KMS-11 (cell line): ENCODE measurements around the gene ITPR2.

Source experiments
- H2AFZ ChIP-seq: fragments of 200-600 bp; sonication (generic); 2 replicates; pipeline ENCODE4 v1.6.1; 2016; ENCODE audit warnings: antibody characterized with exemption, mixed run types, low read depth
- H3K27ac ChIP-seq: fragments of 200-600 bp; sonication (generic); 2 replicates; pipeline ENCODE4 v1.6.1; 2016; ENCODE audit warnings: mild to moderate bottlenecking, mixed run types
- H3K27me3 ChIP-seq: fragments of 200-600 bp; sonication (generic); 2 replicates; pipeline ENCODE4 v1.6.1; 2017; ENCODE audit warnings: mild to moderate bottlenecking, low read depth, mixed run types, moderate library complexity; ENCODE audit not compliant: insufficient read depth
- H3K36me3 ChIP-seq: fragments of 200-600 bp; sonication (generic); 2 replicates; pipeline ENCODE4 v1.6.1; 2017; ENCODE audit warnings: mild to moderate bottlenecking, mixed run types; ENCODE audit not compliant: insufficient read depth
- H3K4me1 ChIP-seq: fragments of 200-600 bp; sonication (generic); 2 replicates; pipeline ENCODE4 v1.6.1; 2016; ENCODE audit warnings: mild to moderate bottlenecking, low read depth, mixed run types; ENCODE audit not compliant: poor library complexity, severe bottlenecking
- H3K4me2 ChIP-seq: fragments of 200-600 bp; sonication (generic); 2 replicates; pipeline ENCODE4 v1.7.0; 2016; ENCODE audit warnings: mild to moderate bottlenecking, mixed run types
- H3K4me3 ChIP-seq: fragments of 200-600 bp; sonication (generic); IDR thresholded peaks from 2 replicates; pipeline ENCODE4 v1.6.1; 2017; ENCODE audit warnings: low read depth, low read length, mixed read lengths; ENCODE audit not compliant: insufficient read depth
- H3K79me2 ChIP-seq: fragments of 200-600 bp; sonication (generic); 2 replicates; pipeline ENCODE4 v1.6.1; 2016; ENCODE audit warnings: low read depth, mixed run types; ENCODE audit not compliant: insufficient read depth
- H3K9ac ChIP-seq: fragments of 200-600 bp; sonication (generic); 2 replicates; pipeline ENCODE4 v1.6.1; 2016; ENCODE audit warnings: mild to moderate bottlenecking, mixed run types
- H4K20me1 ChIP-seq: fragments of 200-600 bp; sonication (generic); 2 replicates; pipeline ENCODE4 v1.6.1; 2016; ENCODE audit warnings: mild to moderate bottlenecking, mixed run types; ENCODE audit not compliant: insufficient read depth
- TF ChIP-seq, protein P1 (sequence below): fragments of 200-600 bp; sonication (generic); conservative IDR thresholded peaks from 2 replicates; pipeline ENCODE4 v1.6.1; 2017; ENCODE audit warnings: low read depth, mild to moderate bottlenecking, antibody characterized with exemption, low read length, moderate library complexity, mixed read lengths

The ITPR2 gene

DNA sequence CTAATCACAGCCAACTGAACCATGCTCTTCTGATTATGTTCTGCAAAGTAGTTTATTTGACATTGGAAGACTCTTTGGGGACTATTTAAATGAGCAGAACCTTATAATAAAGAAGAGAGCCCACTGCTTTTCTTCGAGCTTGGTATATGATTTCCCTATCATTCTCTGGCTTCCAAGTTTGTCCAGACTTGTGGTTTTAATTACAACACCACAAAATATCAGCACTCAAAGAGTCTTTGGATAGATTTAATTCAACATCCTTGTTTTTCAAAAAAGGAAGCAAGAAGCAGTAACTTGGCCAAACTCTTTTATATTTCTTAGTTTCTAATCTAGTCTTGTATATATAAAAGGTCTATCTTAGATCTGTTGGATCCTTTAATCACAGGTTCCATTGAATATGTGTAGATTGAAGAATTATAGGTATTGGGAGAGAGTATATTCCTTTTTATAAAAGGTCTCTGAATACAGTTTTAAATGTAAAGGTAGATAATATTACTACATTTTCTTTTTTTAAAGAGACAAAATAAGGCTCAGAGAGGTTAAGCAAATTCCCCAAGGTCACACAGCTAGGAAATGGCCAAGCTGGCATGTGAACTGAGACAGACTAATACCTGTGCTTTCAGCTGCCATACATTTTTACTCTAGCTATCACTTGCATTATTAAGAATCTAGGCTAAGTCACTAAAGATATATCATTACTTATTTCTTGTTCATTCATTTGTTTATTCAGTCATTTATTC lies 464.8 kb downstream of the ITPR2 start:
- Histone ChIP-seq H3K4me1 (no peaks in the 10 kb centered on the region), H3K79me2 (no peaks in the 10 kb centered on the region), H3K9ac (no peak overlapping the region), H3K4me3 (no peak overlapping the region), H4K20me1 (no peaks in the 10 kb centered on the region), H3K27ac (no peak overlapping the region), H3K27me3 (no peaks in the 10 kb centered on the region), H3K36me3 (no peaks in the 10 kb centered on the region), H3K4me2 (no peak overlapping the region), H2AFZ (no peak overlapping the region)
- TF ChIP-seq, protein P1, sequence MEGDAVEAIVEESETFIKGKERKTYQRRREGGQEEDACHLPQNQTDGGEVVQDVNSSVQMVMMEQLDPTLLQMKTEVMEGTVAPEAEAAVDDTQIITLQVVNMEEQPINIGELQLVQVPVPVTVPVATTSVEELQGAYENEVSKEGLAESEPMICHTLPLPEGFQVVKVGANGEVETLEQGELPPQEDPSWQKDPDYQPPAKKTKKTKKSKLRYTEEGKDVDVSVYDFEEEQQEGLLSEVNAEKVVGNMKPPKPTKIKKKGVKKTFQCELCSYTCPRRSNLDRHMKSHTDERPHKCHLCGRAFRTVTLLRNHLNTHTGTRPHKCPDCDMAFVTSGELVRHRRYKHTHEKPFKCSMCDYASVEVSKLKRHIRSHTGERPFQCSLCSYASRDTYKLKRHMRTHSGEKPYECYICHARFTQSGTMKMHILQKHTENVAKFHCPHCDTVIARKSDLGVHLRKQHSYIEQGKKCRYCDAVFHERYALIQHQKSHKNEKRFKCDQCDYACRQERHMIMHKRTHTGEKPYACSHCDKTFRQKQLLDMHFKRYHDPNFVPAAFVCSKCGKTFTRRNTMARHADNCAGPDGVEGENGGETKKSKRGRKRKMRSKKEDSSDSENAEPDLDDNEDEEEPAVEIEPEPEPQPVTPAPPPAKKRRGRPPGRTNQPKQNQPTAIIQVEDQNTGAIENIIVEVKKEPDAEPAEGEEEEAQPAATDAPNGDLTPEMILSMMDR: no peak

- no peak overlapping the region for H3K4me3 ChIP-seq
- no peaks in the 10 kb centered on the region for H3K4me1 ChIP-seq
- no peaks in the 10 kb centered on the region for H3K36me3 ChIP-seq
- H3K9ac ChIP-seq: no peak overlapping the region
- H3K4me2 ChIP-seq: no peak overlapping the region
- H3K27ac ChIP-seq: no peak overlapping the region
- TF ChIP-seq, protein P1: no peak
- no peaks in the 10 kb centered on the region for H4K20me1 ChIP-seq
- no peaks in the 10 kb centered on the region for H3K27me3 ChIP-seq
- no peaks in the 10 kb centered on the region for H3K79me2 ChIP-seq
- no peak overlapping the region for H2AFZ ChIP-seq
Measured at GRCh38 chr12:26361964-26362363, 471.0 kb downstream of the ITPR2 start.

DNA sequence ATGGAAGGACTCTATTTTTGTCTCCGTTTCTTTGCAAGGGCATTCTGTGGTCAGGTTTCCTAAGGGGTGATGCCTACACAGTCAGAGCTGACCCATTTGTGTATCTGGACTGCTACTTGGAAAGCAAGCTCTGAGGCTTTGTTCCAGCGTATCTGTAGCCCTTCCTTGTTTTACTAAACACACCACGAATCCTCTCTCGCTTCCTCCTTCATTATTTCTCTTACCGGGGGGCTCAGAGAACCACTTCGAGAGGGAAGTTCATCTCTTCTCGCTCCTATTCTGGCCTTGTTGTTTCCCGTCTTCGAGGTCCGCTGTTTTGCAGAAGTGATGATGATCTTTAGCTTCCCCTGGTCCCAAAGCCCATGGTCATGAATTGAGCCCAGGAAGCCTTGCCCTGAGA lies 472.9 kb downstream of the ITPR2 start:
- H3K9ac ChIP-seq: no peak overlapping the region
- no peak overlapping the region for H3K4me2 ChIP-seq
- no peaks in the 10 kb centered on the region for H4K20me1 ChIP-seq
- H3K4me3 ChIP-seq: no peak overlapping the region
- H3K4me1 ChIP-seq: no peaks in the 10 kb centered on the region
- H3K27me3 ChIP-seq: no peaks in the 10 kb centered on the region
- H3K79me2 ChIP-seq: no peaks in the 10 kb centered on the region
- no peak overlapping the region for H3K27ac ChIP-seq
- no peak overlapping the region for H2AFZ ChIP-seq
- TF ChIP-seq, protein P1: no peak
- no peaks in the 10 kb centered on the region for H3K36me3 ChIP-seq

GRCh38 chr12:26359576-26359975 lies 473.4 kb downstream of the ITPR2 start:
- H3K4me2 ChIP-seq: no peak overlapping the region
- no peak overlapping the region for H3K9ac ChIP-seq
- no peak overlapping the region for H2AFZ ChIP-seq
- H3K36me3 ChIP-seq: no peaks in the 10 kb centered on the region
- no peaks in the 10 kb centered on the region for H3K79me2 ChIP-seq
- no peaks in the 10 kb centered on the region for H3K27me3 ChIP-seq
- TF ChIP-seq, protein P1: no peak
- H3K27ac ChIP-seq: no peak overlapping the region
- no peak overlapping the region for H3K4me3 ChIP-seq
- H4K20me1 ChIP-seq: no peaks in the 10 kb centered on the region
- no peaks in the 10 kb centered on the region for H3K4me1 ChIP-seq
